ENCODE data around the gene C1orf159. TPM values are rescaled to one million over a fixed set of nuclear protein-coding genes. Genes with fewer than 3 reads are reported as not detected.

C1orf159 gene
- polyA plus RNA-seq, 1 donor (not counting 4 experiments of a cell fraction or from before 2014, with no cell fraction given): 6.1 TPM

DNA sequence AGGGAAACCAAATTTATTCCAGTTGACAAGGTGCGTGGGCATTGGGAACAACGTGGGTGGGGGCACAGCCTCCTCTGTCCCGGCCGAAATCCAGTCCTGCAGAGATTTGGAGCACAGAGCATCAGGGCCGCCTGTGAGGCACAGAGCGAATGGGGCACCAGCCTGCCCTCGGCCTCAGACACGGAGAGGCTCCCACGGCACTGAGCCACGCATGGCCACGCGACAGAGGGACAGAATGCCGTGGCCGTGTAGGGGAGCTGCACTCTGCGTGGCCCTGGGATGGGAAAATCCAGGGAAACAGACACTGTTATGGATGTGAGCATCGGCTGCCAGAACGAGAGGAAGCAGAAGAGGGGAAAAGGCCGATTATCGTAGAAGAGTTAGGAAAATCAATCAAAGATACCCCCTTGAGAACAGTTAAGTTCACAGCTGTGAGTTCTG is 13.5 kb upstream of the C1orf159 start:
- Histone ChIP-seq H3K4me1 (ENCODE audit: control insufficient read depth, extremely low read depth, insufficient read depth, low read length) (no peaks in the 10 kb centered on the region), H3K79me2 (ENCODE audit: control insufficient read depth, insufficient read depth, low read length) (no peaks in the 10 kb centered on the region), H2AFZ (ENCODE audit: control insufficient read depth, low read length) (no peak overlapping the region), H3K27ac (ENCODE audit: control insufficient read depth, insufficient read depth, low read length) (no peak overlapping the region), H3K9me1 (ENCODE audit: control insufficient read depth, extremely low read depth, insufficient read depth, low read length) (no peaks in the 10 kb centered on the region), H3K36me3 (ENCODE audit: control insufficient read depth in 2 of 2, extremely low read depth in 1 of 2, insufficient read depth in 2 of 2, low read length in 2 of 2) (no peaks in the 10 kb centered on the region), H4K20me1 (ENCODE audit: control insufficient read depth, extremely low read depth, insufficient read depth, low read length) (no peaks in the 10 kb centered on the region), H3K4me2 (ENCODE audit: control insufficient read depth, extremely low read depth, insufficient read depth, low read depth, low read length) (no peak overlapping the region), H3K9me3 (ENCODE audit: control insufficient read depth, low read depth, low read length) (no peaks in the 10 kb centered on the region), H3K9ac (ENCODE audit: control insufficient read depth, extremely low read depth, insufficient read depth, low read length) (no peak overlapping the region), H3K4me3 (ENCODE audit: control insufficient read depth in 2 of 3, extremely low read depth in 1 of 3, insufficient read depth in 2 of 3, low read depth in 1 of 3, low read length in 3 of 3) (no peak overlapping the region), H3K27me3 (ENCODE audit: control insufficient read depth, extremely low read depth, insufficient read depth, low read length) (peaks cover 8% of the 10 kb centered on the region)
- FAIRE-seq (no peak), DNase-seq (ENCODE audit: low read depth, low spot score) (no peak)
- dilution Hi-C loops (cut with MboI; ENCODE audit: extremely low pct_ligation_motif_present, low sequenced_read_pairs): no loop called here
- TF ChIP-seq EZH2 (IDR thresholded peaks at IDR 0.05; ENCODE audit: low read length): no peak
- TF ChIP-seq, protein P1, sequence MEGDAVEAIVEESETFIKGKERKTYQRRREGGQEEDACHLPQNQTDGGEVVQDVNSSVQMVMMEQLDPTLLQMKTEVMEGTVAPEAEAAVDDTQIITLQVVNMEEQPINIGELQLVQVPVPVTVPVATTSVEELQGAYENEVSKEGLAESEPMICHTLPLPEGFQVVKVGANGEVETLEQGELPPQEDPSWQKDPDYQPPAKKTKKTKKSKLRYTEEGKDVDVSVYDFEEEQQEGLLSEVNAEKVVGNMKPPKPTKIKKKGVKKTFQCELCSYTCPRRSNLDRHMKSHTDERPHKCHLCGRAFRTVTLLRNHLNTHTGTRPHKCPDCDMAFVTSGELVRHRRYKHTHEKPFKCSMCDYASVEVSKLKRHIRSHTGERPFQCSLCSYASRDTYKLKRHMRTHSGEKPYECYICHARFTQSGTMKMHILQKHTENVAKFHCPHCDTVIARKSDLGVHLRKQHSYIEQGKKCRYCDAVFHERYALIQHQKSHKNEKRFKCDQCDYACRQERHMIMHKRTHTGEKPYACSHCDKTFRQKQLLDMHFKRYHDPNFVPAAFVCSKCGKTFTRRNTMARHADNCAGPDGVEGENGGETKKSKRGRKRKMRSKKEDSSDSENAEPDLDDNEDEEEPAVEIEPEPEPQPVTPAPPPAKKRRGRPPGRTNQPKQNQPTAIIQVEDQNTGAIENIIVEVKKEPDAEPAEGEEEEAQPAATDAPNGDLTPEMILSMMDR (optimal IDR thresholded peaks at IDR 0.05 in 1 of 3, IDR thresholded peaks at IDR 0.05 in 1 of 3, conservative IDR thresholded peaks at IDR 0.05 in 1 of 3; ENCODE audit: extremely low read depth in 1 of 3, insufficient read depth in 2 of 3, low read length in 3 of 3): no peak

DNA sequence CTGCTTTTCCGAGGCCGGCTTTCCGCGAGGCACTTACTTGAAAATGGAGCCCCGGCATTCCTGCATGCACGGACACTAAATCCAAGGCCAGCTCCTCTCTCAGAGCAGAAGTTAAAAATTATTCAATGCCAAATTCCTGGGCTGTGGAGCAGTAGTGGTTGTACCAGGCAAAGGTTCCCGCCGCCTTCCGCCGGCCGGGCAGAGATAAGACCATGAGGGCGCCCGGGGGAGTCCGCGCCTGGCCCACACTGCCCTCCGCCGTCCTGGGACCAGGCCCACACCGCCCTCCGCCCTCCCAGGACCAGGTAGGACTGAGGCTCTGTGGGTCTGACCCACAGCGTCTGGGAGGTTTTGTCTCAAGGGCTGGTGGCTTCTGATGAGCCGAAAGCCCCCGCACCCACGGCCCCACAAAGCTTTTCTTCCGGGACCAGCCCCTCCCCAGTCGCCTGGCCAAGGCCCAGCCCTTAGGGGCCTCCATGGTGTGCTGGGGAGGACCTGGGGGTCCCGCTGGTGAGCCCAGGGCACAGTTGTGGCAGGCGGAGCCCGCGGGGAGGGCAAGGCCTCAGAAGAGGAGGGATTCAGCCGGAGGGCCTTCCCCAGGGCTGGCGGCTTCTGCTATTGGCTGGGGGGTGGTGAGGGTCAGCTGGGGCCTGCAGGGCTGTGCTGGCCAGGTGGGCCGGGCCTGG is 12.7 kb upstream of the C1orf159 start:
- no peaks in the 10 kb centered on the region for H4K20me1 ChIP-seq (ENCODE audit: control insufficient read depth, extremely low read depth, insufficient read depth, low read length)
- TF ChIP-seq, protein P1 (optimal IDR thresholded peaks at IDR 0.05 in 1 of 3, IDR thresholded peaks at IDR 0.05 in 1 of 3, conservative IDR thresholded peaks at IDR 0.05 in 1 of 3; ENCODE audit: extremely low read depth in 1 of 3, insufficient read depth in 2 of 3, low read length in 3 of 3): no peak
- TF ChIP-seq EZH2 (IDR thresholded peaks at IDR 0.05; ENCODE audit: low read length): no peak
- H2AFZ ChIP-seq (ENCODE audit: control insufficient read depth, low read length): no peak overlapping the region
- peaks cover 8% of the 10 kb centered on the region for H3K27me3 ChIP-seq (ENCODE audit: control insufficient read depth, extremely low read depth, insufficient read depth, low read length)
- dilution Hi-C loops (cut with MboI; ENCODE audit: extremely low pct_ligation_motif_present, low sequenced_read_pairs): no loop called here
- no peak overlapping the region for H3K9ac ChIP-seq (ENCODE audit: control insufficient read depth, extremely low read depth, insufficient read depth, low read length)
- DNase-seq (ENCODE audit: low read depth, low spot score) (no peak), FAIRE-seq (no peak)
- no peaks in the 10 kb centered on the region for H3K36me3 ChIP-seq (ENCODE audit: control insufficient read depth in 2 of 2, extremely low read depth in 1 of 2, insufficient read depth in 2 of 2, low read length in 2 of 2)
- H3K27ac ChIP-seq (ENCODE audit: control insufficient read depth, insufficient read depth, low read length): no peak overlapping the region
- H3K9me3 ChIP-seq (ENCODE audit: control insufficient read depth, low read depth, low read length): no peaks in the 10 kb centered on the region
- H3K4me2 ChIP-seq (ENCODE audit: control insufficient read depth, extremely low read depth, insufficient read depth, low read depth, low read length): no peak overlapping the region
- H3K79me2 ChIP-seq (ENCODE audit: control insufficient read depth, insufficient read depth, low read length): no peaks in the 10 kb centered on the region
- H3K4me3 ChIP-seq (ENCODE audit: control insufficient read depth in 2 of 3, extremely low read depth in 1 of 3, insufficient read depth in 2 of 3, low read depth in 1 of 3, low read length in 3 of 3): no peak overlapping the region
- no peaks in the 10 kb centered on the region for H3K4me1 ChIP-seq (ENCODE audit: control insufficient read depth, extremely low read depth, insufficient read depth, low read length)
- no peaks in the 10 kb centered on the region for H3K9me1 ChIP-seq (ENCODE audit: control insufficient read depth, extremely low read depth, insufficient read depth, low read length)

Measured in keratinocyte (primary cell).